HCT116 (cell line): Measurements from ENCODE around the gene TIRAP. TPM values are rescaled to one million over a fixed set of nuclear protein-coding genes. Genes with fewer than 3 reads are reported as not detected.

Experiments
- ATAC-seq: fragments of 200-7000 bp; cut with Tn5 transposase; 2 replicates; pipeline ENCODE4 v1.9.1; 2020; ENCODE audit warnings: mild to moderate bottlenecking, moderate library complexity
- BruUV-seq: library from RNA; stranded (reverse); fragments of 400-500 nt; replicated peaks from 2 replicates; lab custom pipeline; 2021; lab: Mats Ljungman, UMichigan
- CTCF ChIA-PET: fragments of 300-600 bp; sonication (Branson Sonifier 250); formaldehyde crosslinking; loops from one replicate; lab custom pipeline; 2021; ENCODE audit warnings: antibody characterized with exemption; lab: Charles Lee
- POLR2A ChIA-PET: fragments of 300-600, 350-600 bp; sonication (Branson Sonifier 250); formaldehyde crosslinking; loops from one replicate; lab custom pipeline; 2021; ENCODE audit warnings: antibody characterized with exemption; lab: Charles Lee
- RAD21 ChIA-PET, 2 experiments: fragments of 300-600 bp; sonication (Branson Sonifier 250); formaldehyde crosslinking; loops; one replicate each; lab custom pipeline; 2023; ENCODE audit warnings: low total read pairs in 2 of 2; ENCODE audit not compliant: uncharacterized antibody in 2 of 2, unreplicated experiment in 2 of 2, low non-redundant PET in 1 of 2; lab: Charles Lee
- DNase-seq: peaks from one replicate; pipeline ENCODE4 v3.0.0-alpha.2; 2010; ENCODE audit warnings: low read depth, low spot score
- H2AFZ ChIP-seq: fragments of 200-600 bp; shearing (Covaris generic), sonication (generic); 2 replicates; pipeline ENCODE4 v1.6.1; 2017; ENCODE audit warnings: low read depth, mixed run types, mixed read lengths, antibody characterized with exemption, low read length; ENCODE audit not compliant: poor library complexity, severe bottlenecking
- H3K27ac ChIP-seq: 2 replicates; pipeline ENCODE4 v1.5.1; 2012; ENCODE audit warnings: low read depth, low read length
- H3K27me3 ChIP-seq: fragments of 200-600 bp; sonication (generic); 2 replicates; pipeline ENCODE4 v1.6.1; 2016; ENCODE audit warnings: mixed run types, low read length, mixed read lengths; ENCODE audit not compliant: insufficient read depth
- H3K36me3 ChIP-seq, 2 experiments: fragments of 200-500 bp in 1 of 2; fragments of 200-600 bp in 1 of 2; sonication (Bioruptor generic) in 1 of 2; sonication (generic) in 1 of 2; 2 replicates each; pipeline versions ENCODE4 v1.5.1 to v1.6.1; 2014 to 2016; ENCODE audit warnings: low read length in 2 of 2, inconsistent platforms in 1 of 2, mixed read lengths in 1 of 2, mixed run types in 1 of 2; ENCODE audit not compliant: insufficient read depth in 2 of 2, control insufficient read depth in 1 of 2
- H3K4me1 ChIP-seq, 2 experiments: fragments of 200-600 bp in 1 of 2; sonication (generic) in 1 of 2; 2 replicates each; pipeline versions ENCODE4 v1.5.1 to v1.6.1; 2012 to 2017; ENCODE audit warnings: low read length in 2 of 2, inconsistent platforms in 1 of 2, mild to moderate bottlenecking in 1 of 2, mixed read lengths in 1 of 2, mixed run types in 1 of 2, moderate library complexity in 1 of 2; ENCODE audit not compliant: insufficient read depth in 2 of 2, control insufficient read depth in 1 of 2
- H3K4me2 ChIP-seq: fragments of 200-600 bp; sonication (generic); 2 replicates; pipeline ENCODE4 v1.6.1; 2017; ENCODE audit warnings: mixed run types, low read length, mixed read lengths
- H3K4me3 ChIP-seq, 2 experiments: fragments of 200-600 bp in 1 of 2; sonication (generic) in 1 of 2; replicated peaks in 1 of 2; 2 replicates each; pipeline ENCODE4 v1.5.1; 2011 to 2016; ENCODE audit warnings: low read length in 2 of 2, control low read depth in 1 of 2, low read depth in 1 of 2, mild to moderate bottlenecking in 1 of 2, mixed read lengths in 1 of 2, mixed run types in 1 of 2
- H3K79me2 ChIP-seq: fragments of 200-600 bp; sonication (generic); 2 replicates; pipeline ENCODE4 v1.6.1; 2017; ENCODE audit warnings: mild to moderate bottlenecking, mixed run types, low read length, moderate library complexity, mixed read lengths; ENCODE audit not compliant: insufficient read depth
- H3K9ac ChIP-seq: fragments of 200-600 bp; sonication (generic); 2 replicates; pipeline ENCODE4 v1.6.1; 2016; ENCODE audit warnings: low read length, mixed read lengths
- H3K9me2 ChIP-seq: fragments of 200-600 bp; sonication (generic), shearing (Covaris generic); 2 replicates; pipeline ENCODE4 v1.6.1; 2017; ENCODE audit warnings: mixed run types, mild to moderate bottlenecking, moderate library complexity; ENCODE audit not compliant: insufficient read depth
- H3K9me3 ChIP-seq, 2 experiments: fragments of 200-500 bp in 1 of 2; fragments of 200-600 bp in 1 of 2; sonication (Bioruptor generic) in 1 of 2; sonication (generic) in 1 of 2; 2 replicates each; pipeline ENCODE4 v1.6.1; 2014 to 2017; ENCODE audit warnings: low read length in 2 of 2, mixed read lengths in 2 of 2, inconsistent platforms in 1 of 2, low read depth in 1 of 2, mild to moderate bottlenecking in 1 of 2, mixed run types in 1 of 2, moderate library complexity in 1 of 2; ENCODE audit not compliant: control insufficient read depth in 1 of 2, insufficient read depth in 1 of 2
- H4K20me1 ChIP-seq: fragments of 200-600 bp; sonication (generic), shearing (Covaris generic); 2 replicates; pipeline ENCODE4 v1.6.1; 2017; ENCODE audit warnings: mixed run types, mild to moderate bottlenecking, moderate library complexity; ENCODE audit not compliant: insufficient read depth
- CBX3 ChIP-seq: IDR thresholded peaks from 2 replicates; pipeline ENCODE4 v1.6.1; 2012; ENCODE audit warnings: low read depth
- CEBPB ChIP-seq: IDR thresholded peaks from 2 replicates; pipeline ENCODE4 v1.6.1; 2012; ENCODE audit warnings: low read depth
- JUND ChIP-seq: IDR thresholded peaks from 2 replicates; pipeline ENCODE4 v1.6.1; 2012
- POLR2AphosphoS5 ChIP-seq: IDR thresholded peaks from 2 replicates; pipeline ENCODE4 v1.6.1; 2011; ENCODE audit warnings: mild to moderate bottlenecking, low read depth, low read length, moderate library complexity
- RAD21 ChIP-seq: IDR thresholded peaks from 2 replicates; pipeline ENCODE4 v1.6.1; 2012; ENCODE audit warnings: low read depth, mild to moderate bottlenecking
- SP1 ChIP-seq: IDR thresholded peaks from 2 replicates; pipeline ENCODE4 v1.6.1; 2012; ENCODE audit warnings: low read depth
- SRF ChIP-seq: IDR thresholded peaks from 2 replicates; pipeline ENCODE4 v1.6.1; 2012; ENCODE audit warnings: low read depth
- intact Hi-C: fragments of 100-400 bp; cut with micrococcal nuclease; formaldehyde crosslinking; loops from 2 replicates; pipeline ENCODE4 v1.10.0; 2022
- total RNA-seq: library from RNA; stranded (reverse); gene quantifications from one replicate; pipeline ENCODE4 v1.2.1, GENCODE V29; 2021; ENCODE audit not compliant: unreplicated experiment
- TF ChIP-seq, protein P1 (sequence below): IDR thresholded peaks from 2 replicates; pipeline ENCODE4 v1.6.1; 2012
- TF ChIP-seq, protein P2 (sequence below): IDR thresholded peaks from 2 replicates; pipeline ENCODE4 v1.6.1; 2012; ENCODE audit warnings: low read depth
- TF ChIP-seq, protein P3 (sequence below): IDR thresholded peaks from 2 replicates; pipeline ENCODE4 v1.6.1; 2011; ENCODE audit warnings: mild to moderate bottlenecking, low read length, moderate library complexity; ENCODE audit not compliant: insufficient replicate concordance; ENCODE audit errors: extremely low read depth

The TIRAP gene
- total RNA-seq, 1 experiment from 2014 or later: 10.8 TPM

DNA sequence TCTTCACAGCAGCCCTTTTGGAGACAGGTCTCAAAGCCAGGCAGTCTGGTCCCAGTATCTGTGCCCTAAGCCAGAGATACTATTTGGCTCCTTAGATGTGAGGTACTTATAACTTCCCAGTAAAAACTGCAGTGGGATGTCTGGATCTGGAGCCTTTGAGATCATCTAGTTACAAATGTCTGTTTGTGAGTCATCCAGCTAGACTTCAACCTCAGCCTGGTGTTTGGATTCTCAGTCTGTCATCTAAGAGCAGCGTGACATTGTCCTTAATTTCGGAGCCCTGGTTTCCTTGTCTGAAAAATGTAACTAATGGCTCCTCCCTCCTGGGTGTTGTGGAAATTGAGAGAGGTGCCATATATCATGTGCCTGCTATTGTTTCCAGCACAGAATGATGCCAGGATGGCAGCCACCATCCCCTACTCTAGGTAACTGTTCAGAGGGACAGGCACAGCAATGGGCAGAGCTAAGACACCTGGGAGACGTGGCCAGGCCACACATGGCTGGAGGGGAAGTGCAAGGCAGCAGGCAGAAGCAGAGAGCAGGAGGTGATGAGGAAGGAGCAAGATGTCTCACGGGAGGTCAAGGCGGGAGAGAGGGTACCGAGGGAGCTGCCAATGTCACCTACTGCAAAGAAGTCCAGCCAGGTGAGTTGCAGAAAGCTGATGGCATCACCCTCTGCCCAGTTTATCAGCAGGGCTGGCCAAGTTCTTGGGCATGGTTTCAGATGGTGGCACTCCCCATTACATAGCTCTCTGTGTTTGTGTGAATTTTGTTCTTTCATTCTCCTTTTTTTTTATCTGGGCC, 52.0 kb downstream of the TIRAP start:
- ATAC-seq: no peak
- Histone ChIP-seq H3K36me3 (no peaks in the 10 kb centered on the region), H3K27me3 (no peaks in the 10 kb centered on the region), H3K4me1 (peaks cover 2 to 17% of the 10 kb centered on the region in 2 experiments), H3K27ac (no peak overlapping the region), H3K4me3 (no peak overlapping the region), H3K4me2 (no peak overlapping the region), H2AFZ (no peak overlapping the region), H3K9ac (no peak overlapping the region), H3K9me3 (no peaks in the 10 kb centered on the region), H3K79me2 (no peaks in the 10 kb centered on the region), H3K9me2 (no peaks in the 10 kb centered on the region), H4K20me1 (no peaks in the 10 kb centered on the region)
- TF ChIP-seq CEBPB (no peak), POLR2AphosphoS5 (no peak), JUND (no peak), RAD21 (no peak), CBX3 (no peak), SRF (no peak), SP1 (no peak)
- TF ChIP-seq, protein P1, sequence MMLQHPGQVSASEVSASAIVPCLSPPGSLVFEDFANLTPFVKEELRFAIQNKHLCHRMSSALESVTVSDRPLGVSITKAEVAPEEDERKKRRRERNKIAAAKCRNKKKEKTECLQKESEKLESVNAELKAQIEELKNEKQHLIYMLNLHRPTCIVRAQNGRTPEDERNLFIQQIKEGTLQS: no peak
- TF ChIP-seq, protein P2, sequence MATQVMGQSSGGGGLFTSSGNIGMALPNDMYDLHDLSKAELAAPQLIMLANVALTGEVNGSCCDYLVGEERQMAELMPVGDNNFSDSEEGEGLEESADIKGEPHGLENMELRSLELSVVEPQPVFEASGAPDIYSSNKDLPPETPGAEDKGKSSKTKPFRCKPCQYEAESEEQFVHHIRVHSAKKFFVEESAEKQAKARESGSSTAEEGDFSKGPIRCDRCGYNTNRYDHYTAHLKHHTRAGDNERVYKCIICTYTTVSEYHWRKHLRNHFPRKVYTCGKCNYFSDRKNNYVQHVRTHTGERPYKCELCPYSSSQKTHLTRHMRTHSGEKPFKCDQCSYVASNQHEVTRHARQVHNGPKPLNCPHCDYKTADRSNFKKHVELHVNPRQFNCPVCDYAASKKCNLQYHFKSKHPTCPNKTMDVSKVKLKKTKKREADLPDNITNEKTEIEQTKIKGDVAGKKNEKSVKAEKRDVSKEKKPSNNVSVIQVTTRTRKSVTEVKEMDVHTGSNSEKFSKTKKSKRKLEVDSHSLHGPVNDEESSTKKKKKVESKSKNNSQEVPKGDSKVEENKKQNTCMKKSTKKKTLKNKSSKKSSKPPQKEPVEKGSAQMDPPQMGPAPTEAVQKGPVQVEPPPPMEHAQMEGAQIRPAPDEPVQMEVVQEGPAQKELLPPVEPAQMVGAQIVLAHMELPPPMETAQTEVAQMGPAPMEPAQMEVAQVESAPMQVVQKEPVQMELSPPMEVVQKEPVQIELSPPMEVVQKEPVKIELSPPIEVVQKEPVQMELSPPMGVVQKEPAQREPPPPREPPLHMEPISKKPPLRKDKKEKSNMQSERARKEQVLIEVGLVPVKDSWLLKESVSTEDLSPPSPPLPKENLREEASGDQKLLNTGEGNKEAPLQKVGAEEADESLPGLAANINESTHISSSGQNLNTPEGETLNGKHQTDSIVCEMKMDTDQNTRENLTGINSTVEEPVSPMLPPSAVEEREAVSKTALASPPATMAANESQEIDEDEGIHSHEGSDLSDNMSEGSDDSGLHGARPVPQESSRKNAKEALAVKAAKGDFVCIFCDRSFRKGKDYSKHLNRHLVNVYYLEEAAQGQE: no peak
- TF ChIP-seq, protein P3, sequence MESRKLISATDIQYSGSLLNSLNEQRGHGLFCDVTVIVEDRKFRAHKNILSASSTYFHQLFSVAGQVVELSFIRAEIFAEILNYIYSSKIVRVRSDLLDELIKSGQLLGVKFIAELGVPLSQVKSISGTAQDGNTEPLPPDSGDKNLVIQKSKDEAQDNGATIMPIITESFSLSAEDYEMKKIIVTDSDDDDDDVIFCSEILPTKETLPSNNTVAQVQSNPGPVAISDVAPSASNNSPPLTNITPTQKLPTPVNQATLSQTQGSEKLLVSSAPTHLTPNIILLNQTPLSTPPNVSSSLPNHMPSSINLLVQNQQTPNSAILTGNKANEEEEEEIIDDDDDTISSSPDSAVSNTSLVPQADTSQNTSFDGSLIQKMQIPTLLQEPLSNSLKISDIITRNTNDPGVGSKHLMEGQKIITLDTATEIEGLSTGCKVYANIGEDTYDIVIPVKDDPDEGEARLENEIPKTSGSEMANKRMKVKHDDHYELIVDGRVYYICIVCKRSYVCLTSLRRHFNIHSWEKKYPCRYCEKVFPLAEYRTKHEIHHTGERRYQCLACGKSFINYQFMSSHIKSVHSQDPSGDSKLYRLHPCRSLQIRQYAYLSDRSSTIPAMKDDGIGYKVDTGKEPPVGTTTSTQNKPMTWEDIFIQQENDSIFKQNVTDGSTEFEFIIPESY: no peak
- ChIA-PET RAD21 (no interaction called here), CTCF (no interaction called here), POLR2A (no interaction called here)
- BruUV-seq: no TSS peak
- no peak for DNase-seq
- intact Hi-C loops: no loop called here
